Mammary epithelial cell (primary cell): Measurements from ENCODE around the gene COPE.

ENCODE experiments used
- CTCF ChIP-seq, 2 donors: IDR thresholded peaks in 1 of 2; conservative IDR thresholded peaks in 1 of 2; 2 replicates each; pipeline ENCODE4 v1.5.1; 2011 to 2012; ENCODE audit warnings: inconsistent platforms in 2 of 2, low read length in 2 of 2, mild to moderate bottlenecking in 2 of 2, control low read depth in 1 of 2, low read depth in 1 of 2; ENCODE audit not compliant: insufficient read depth in 1 of 2; ENCODE audit errors: extremely low read depth in 1 of 2
- EZH2 ChIP-seq: IDR thresholded peaks from 2 replicates; pipeline ENCODE4 v1.6.1; 2012; ENCODE audit warnings: low read length, inconsistent platforms, borderline replicate concordance

- TF ChIP-seq CTCF (conservative IDR thresholded peaks at IDR 0.05 in 1 of 2, IDR thresholded peaks at IDR 0.05 in 1 of 2; ENCODE audit: extremely low read depth in 1 of 2, insufficient read depth in 1 of 2, low read depth in 1 of 2, low read length in 2 of 2): no peak
- no peak for TF ChIP-seq EZH2
Measured at GRCh38 chr19:18929311-18929710, 10.1 kb upstream of the COPE start.
